Calu3 (cell line): Measurements from ENCODE around the gene KCNA1. TPM values are rescaled to one million over a fixed set of nuclear protein-coding genes. Genes with fewer than 3 reads are reported as not detected.
"Not testable (repeated sequence)": the region's sequence is repeated elsewhere in the genome, so short reads cannot be mapped to it uniquely, and the experiment has no call there.

Experiments used
- BruUV-seq: library from RNA; stranded (reverse); fragments of 400-500 nt; replicated peaks from 2 replicates; lab custom pipeline; 2021; lab: Mats Ljungman, UMichigan
- CTCF ChIA-PET: fragments of 300-600 bp; sonication (Branson Sonifier 250); formaldehyde crosslinking; loops from one replicate; lab custom pipeline; 2022; ENCODE audit warnings: antibody characterized with exemption; lab: Charles Lee
- DNase-seq: peaks from one replicate; pipeline ENCODE4 v3.0.0; 2022
- H3K27ac Mint-ChIP-seq: one replicate; pipeline ENCODE4 v1.8.0; 2022; ENCODE audit warnings: mixed read lengths; ENCODE audit not compliant: unreplicated experiment
- H3K27me3 Mint-ChIP-seq: one replicate; pipeline ENCODE4 v1.8.0; 2022; ENCODE audit warnings: mixed read lengths; ENCODE audit not compliant: unreplicated experiment
- H3K36me3 Mint-ChIP-seq: one replicate; pipeline ENCODE4 v1.8.0; 2022; ENCODE audit warnings: mild to moderate bottlenecking, moderate library complexity, mixed read lengths; ENCODE audit not compliant: insufficient read depth, unreplicated experiment
- H3K4me1 Mint-ChIP-seq: one replicate; pipeline ENCODE4 v1.8.0; 2022; ENCODE audit warnings: mild to moderate bottlenecking, low read depth, mixed read lengths; ENCODE audit not compliant: unreplicated experiment
- H3K4me3 Mint-ChIP-seq: one replicate; pipeline ENCODE4 v1.8.0; 2022; ENCODE audit warnings: mild to moderate bottlenecking, low read depth, moderate library complexity, mixed read lengths; ENCODE audit not compliant: unreplicated experiment
- H3K9me3 Mint-ChIP-seq: one replicate; pipeline ENCODE4 v1.8.0; 2022; ENCODE audit warnings: low read depth, mixed read lengths; ENCODE audit not compliant: unreplicated experiment
- intact Hi-C: fragments of 100-400 bp; cut with micrococcal nuclease; formaldehyde crosslinking; loops from one replicate; pipeline ENCODE4 v1.10.0; 2022; ENCODE audit not compliant: unreplicated experiment
- total RNA-seq: library from RNA; stranded (reverse); gene quantifications from 2 replicates; pipeline ENCODE4 v1.2.3, GENCODE V29; 2022
- TF ChIP-seq, protein P1 (sequence below): fragments of 200-600 bp; IDR thresholded peaks from one replicate; pipeline ENCODE4 v1.8.0; 2022; ENCODE audit warnings: antibody characterized with exemption; ENCODE audit not compliant: unreplicated experiment

Gene KCNA1
- total RNA-seq, 1 experiment from 2014 or later: not detected

DNA sequence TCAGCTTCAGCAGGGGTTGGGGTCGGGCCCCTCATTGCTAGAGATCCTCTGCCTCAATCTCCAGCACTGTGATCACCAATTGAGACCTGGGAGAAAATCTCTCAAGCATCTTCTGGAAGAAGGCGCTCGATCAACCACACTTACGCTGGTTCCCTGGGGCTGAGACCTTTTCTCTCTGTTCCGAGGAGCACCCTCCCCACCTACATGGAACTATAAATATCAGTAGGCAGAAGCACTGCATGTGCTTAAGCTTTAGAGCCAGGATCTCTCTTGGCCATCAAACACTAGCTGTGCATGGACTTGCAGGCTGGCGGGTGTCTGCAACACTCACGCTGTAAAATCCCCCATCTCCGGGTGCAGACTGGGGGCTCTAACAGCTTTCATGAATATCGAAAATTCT is 38.2 kb upstream of the KCNA1 start:
- no peak for DNase-seq
- intact Hi-C loops: no loop called here
- Mint-ChIP-seq H3K4me3 (no peak overlapping the region), H3K27me3 (peaks cover 2% of the 10 kb centered on the region), H3K4me1 (no peaks in the 10 kb centered on the region), H3K9me3 (peaks cover 6% of the 10 kb centered on the region), H3K27ac (no peak overlapping the region), H3K36me3 (no peaks in the 10 kb centered on the region)
- CTCF ChIA-PET: no interaction called here
- TF ChIP-seq, protein P1, sequence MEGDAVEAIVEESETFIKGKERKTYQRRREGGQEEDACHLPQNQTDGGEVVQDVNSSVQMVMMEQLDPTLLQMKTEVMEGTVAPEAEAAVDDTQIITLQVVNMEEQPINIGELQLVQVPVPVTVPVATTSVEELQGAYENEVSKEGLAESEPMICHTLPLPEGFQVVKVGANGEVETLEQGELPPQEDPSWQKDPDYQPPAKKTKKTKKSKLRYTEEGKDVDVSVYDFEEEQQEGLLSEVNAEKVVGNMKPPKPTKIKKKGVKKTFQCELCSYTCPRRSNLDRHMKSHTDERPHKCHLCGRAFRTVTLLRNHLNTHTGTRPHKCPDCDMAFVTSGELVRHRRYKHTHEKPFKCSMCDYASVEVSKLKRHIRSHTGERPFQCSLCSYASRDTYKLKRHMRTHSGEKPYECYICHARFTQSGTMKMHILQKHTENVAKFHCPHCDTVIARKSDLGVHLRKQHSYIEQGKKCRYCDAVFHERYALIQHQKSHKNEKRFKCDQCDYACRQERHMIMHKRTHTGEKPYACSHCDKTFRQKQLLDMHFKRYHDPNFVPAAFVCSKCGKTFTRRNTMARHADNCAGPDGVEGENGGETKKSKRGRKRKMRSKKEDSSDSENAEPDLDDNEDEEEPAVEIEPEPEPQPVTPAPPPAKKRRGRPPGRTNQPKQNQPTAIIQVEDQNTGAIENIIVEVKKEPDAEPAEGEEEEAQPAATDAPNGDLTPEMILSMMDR: no peak
- BruUV-seq: no TSS peak

DNA sequence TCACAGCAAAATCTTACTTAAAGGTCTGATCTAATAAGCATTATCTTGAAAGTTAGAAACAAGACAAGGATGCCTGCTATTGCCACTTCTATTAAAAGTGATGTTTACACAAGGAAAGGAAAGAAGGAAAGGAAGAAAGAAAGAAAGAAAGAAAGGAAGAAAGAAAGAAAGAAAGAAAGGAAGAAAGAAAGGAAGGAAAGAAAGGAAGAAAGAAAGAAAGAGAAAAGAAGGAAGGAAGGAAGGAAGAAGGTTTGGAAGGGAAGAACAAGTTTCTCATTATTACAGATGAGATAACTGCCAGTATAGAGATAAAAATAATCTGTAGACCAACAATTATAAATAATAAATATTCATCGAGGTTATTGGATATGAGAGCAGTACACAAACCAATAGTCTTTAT is 35.8 kb upstream of the KCNA1 start:
- H3K9me3 Mint-ChIP-seq: peaks cover 9% of the 10 kb centered on the region
- H3K27me3 Mint-ChIP-seq: no peaks in the 10 kb centered on the region
- BruUV-seq: no TSS peak
- H3K4me3 Mint-ChIP-seq: no peak overlapping the region
- no peak for DNase-seq
- no peak overlapping the region for H3K27ac Mint-ChIP-seq
- H3K36me3 Mint-ChIP-seq: no peaks in the 10 kb centered on the region
- intact Hi-C loops: no loop called here
- H3K4me1 Mint-ChIP-seq: no peaks in the 10 kb centered on the region
- CTCF ChIA-PET: no interaction called here
- TF ChIP-seq, protein P1: no peak

DNA sequence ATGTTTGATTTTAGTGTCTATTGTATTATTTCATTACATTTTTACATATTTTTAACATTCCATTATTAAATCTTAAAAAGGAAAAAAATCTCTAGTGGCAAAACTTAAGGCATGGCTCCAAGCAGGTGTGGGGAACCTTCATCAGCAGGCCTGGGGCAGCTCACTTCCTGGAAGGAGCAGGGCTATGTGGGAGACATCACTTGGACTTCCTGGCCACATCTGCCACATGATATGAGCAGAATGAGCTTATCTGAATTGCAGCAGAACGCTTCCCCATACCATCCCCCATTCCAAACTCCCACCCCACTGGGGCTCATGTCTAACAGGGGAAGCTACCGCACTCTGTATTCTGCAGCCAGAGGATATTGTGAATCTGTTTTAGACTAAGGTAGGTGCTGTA is 35.0 kb upstream of the KCNA1 start:
- H3K9me3 Mint-ChIP-seq: peaks cover 9% of the 10 kb centered on the region
- TF ChIP-seq, protein P1: no peak
- H3K36me3 Mint-ChIP-seq: no peaks in the 10 kb centered on the region
- intact Hi-C loops: no loop called here
- DNase-seq: no peak
- no peaks in the 10 kb centered on the region for H3K27me3 Mint-ChIP-seq
- BruUV-seq: no TSS peak
- H3K4me3 Mint-ChIP-seq: no peak overlapping the region
- CTCF ChIA-PET: no interaction called here
- H3K27ac Mint-ChIP-seq: no peak overlapping the region
- no peaks in the 10 kb centered on the region for H3K4me1 Mint-ChIP-seq

DNA sequence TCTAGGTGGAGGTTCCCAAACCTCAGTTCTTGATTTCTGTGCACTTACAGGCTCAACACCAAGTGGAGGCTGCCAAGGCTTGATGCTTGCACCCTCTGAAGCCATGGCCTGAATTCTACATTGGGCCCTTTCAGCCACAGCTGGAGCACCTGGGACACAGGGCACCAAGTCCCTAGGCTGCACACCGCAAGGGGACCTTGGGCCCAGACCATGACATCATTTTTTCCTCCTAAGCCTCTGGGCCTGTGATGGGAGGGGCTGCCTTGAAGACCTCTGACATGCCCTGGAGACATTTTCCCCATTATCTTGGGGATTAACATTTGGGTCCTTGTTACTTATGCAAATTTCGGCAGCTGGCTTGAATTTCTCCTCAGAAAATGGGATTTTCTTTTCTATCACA is 30.2 kb upstream of the KCNA1 start:
- intact Hi-C loops, DNase-seq, BruUV-seq, H3K27me3 Mint-ChIP-seq, H3K27ac Mint-ChIP-seq, CTCF ChIA-PET, H3K4me3 Mint-ChIP-seq, H3K4me1 Mint-ChIP-seq, H3K36me3 Mint-ChIP-seq: not testable (repeated sequence)
- H3K9me3 Mint-ChIP-seq: peaks cover 10% of the 10 kb centered on the region

DNA sequence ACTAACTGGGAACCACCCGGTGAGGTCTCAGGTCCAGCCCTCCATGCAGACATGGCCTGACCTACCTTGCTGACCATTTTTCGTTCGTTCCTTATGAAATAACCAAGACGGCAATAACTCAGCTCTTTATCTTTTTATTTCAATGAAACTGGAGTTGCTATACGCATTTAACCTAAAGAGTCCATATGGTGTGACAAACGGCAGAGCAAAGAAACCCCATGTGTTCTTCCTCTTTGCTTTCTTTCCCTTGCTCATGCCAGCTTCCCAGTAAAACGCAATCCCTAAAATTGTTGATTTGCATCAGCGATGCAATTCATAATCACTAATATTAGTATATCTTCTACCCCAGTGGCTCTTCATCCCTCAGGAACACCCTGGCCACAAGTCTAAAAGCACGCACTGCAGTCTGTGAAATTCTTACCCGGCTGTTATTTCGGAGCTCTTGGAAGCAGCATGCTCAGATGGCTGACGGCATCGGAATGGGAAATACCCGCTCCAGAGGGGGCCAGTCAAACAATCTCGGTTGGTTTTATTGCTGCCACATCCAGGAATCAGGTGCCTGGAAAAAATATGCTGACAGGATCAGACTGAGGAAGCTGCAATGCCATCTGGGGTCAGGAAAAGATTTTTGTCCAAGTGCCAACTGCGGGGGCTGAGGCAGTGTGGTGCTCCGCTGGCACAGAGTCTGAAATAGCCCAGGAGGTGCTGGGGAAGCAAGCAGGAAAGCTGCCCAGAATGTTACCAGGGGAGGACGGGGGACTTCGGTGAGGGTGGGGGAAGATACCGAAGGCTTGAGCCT is 28.2 kb upstream of the KCNA1 start:
- Mint-ChIP-seq H3K4me3 (no peak overlapping the region), H3K27ac (no peak overlapping the region), H3K4me1 (no peaks in the 10 kb centered on the region), H3K27me3 (no peaks in the 10 kb centered on the region), H3K9me3 (peaks cover 11% of the 10 kb centered on the region), H3K36me3 (no peaks in the 10 kb centered on the region)
- intact Hi-C loops: no loop called here
- no peak for DNase-seq
- CTCF ChIA-PET: no interaction called here
- no TSS peak for BruUV-seq
- TF ChIP-seq, protein P1: no peak
